Ovary (tissue), 3 donors: Measurements from ENCODE around the gene KIT.

Source experiments
- EP300 ChIP-seq: sonication (generic); formaldehyde crosslinking; IDR thresholded peaks from one replicate; pipeline ENCODE4 v1.6.1; 2017; ENCODE audit warnings: antibody characterized with exemption
- POLR2A ChIP-seq: fragments of 450-650 bp; IDR thresholded peaks from one replicate; pipeline ENCODE4 v1.6.1; 2017; ENCODE audit warnings: antibody characterized with exemption, mild to moderate bottlenecking, moderate library complexity
- TF ChIP-seq, protein P1 (sequence below), 3 donors: fragments of 450-650 bp in 2 of 3; fragments of 200-600 bp in 1 of 3; IDR thresholded peaks; one replicate each; pipeline versions ENCODE4 v1.5.1 to v1.8.0; 2016 to 2022; ENCODE audit warnings: antibody characterized with exemption in 3 of 3, mild to moderate bottlenecking in 1 of 3
- donor health status: DM: no; HTN: no; CAD: no.

DNA sequence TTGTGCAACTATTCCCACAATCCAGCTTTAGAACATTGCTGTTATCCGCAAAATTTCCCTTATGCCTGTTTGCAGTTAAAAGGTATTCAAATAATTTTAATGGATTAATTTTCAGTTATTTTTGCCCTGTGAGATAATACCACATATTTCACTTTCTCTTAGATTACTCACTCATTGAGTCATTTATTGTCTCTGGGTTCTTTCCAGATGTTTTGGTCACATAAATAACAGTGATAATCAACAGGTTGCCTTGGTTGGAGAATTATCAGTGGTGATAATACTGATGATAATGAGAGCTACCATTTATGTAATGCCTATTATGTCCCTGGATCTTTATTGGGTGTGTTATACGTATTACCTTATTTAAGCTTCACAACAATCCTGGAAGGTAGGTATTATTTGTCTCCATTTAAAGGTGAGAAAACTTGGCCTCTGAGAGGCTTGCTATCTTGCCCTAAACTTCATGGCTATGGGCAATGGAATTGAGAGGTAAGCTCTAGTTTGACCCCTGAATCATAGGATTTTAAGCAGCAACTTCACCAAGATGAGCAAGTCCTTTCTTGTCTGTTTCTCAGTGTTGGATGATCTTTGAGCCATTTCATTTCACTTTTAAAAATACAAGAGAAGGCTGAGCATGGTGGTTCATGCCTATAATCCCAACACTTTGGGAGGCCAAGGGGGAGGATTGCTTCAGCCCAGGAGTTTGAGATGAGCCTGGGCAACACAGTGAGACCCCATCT is 87.4 kb downstream of the KIT start:
- TF ChIP-seq, protein P1, sequence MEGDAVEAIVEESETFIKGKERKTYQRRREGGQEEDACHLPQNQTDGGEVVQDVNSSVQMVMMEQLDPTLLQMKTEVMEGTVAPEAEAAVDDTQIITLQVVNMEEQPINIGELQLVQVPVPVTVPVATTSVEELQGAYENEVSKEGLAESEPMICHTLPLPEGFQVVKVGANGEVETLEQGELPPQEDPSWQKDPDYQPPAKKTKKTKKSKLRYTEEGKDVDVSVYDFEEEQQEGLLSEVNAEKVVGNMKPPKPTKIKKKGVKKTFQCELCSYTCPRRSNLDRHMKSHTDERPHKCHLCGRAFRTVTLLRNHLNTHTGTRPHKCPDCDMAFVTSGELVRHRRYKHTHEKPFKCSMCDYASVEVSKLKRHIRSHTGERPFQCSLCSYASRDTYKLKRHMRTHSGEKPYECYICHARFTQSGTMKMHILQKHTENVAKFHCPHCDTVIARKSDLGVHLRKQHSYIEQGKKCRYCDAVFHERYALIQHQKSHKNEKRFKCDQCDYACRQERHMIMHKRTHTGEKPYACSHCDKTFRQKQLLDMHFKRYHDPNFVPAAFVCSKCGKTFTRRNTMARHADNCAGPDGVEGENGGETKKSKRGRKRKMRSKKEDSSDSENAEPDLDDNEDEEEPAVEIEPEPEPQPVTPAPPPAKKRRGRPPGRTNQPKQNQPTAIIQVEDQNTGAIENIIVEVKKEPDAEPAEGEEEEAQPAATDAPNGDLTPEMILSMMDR (IDR thresholded peaks at IDR 0.05): no peak
- TF ChIP-seq POLR2A: no peak
- TF ChIP-seq EP300: no peak
